Posterior vena cava (tissue), 2 donors: ENCODE data around the gene SYT10. TPM values are rescaled to one million over a fixed set of nuclear protein-coding genes. Genes with fewer than 3 reads are reported as not detected.
"Not testable (repeated sequence)": the region's sequence is repeated elsewhere in the genome, so short reads cannot be mapped to it uniquely, and the experiment has no call there.

Experiments
- DNase-seq: peaks from one replicate; pipeline ENCODE4 v3.0.0-alpha.2; 2020; ENCODE audit warnings: low spot score
- intact Hi-C, 2 donors: fragments of 100-400 bp; cut with DNase I; formaldehyde crosslinking; loops; one replicate each; pipeline versions ENCODE4 v1.14.1 to v1.14.2; 2022 to 2023
- total RNA-seq, 2 donors: library from RNA; stranded (reverse); fragmentation: NEBNext Ultra II Directional; extraction: Animal tissue kit (Norgen Biotek cat#: 25700); gene quantifications; one replicate each; pipeline ENCODE4 v1.2.1, GENCODE V29; 2021
- donor health status: DM: yes; HTN: yes; CAD: no.
- donor health status: DM: yes; HTN: yes; CAD: no.

Gene SYT10
- total RNA-seq, 2 donors from 2014 or later = 0.10 TPM; not detected in 1

DNA sequence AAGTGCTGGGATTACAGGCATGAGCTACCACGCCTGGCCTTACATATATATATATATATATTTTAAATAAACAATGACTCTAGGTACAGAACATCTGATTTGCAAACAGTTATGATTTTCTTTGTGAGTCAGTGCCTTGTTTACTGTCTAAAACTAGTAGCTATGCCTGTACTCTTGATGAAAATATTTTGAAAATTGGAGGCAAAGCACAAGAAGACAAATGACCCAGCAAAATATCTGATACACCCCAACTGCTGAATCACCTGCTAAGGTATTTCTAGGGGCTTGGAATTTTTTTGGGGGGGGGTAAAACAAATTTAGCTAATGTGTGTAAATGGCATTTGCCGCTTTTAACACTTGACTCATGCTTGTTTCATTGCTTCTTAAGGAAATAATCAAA lies 69.3 kb downstream of the SYT10 start:
- intact Hi-C loops = no loop called here
- DNase-seq = no peak

- intact Hi-C loops = no loop called here
- no peak for DNase-seq
These were observed 82.4 kb downstream of the SYT10 start for GRCh38 chr12:33357181-33357580.

DNA sequence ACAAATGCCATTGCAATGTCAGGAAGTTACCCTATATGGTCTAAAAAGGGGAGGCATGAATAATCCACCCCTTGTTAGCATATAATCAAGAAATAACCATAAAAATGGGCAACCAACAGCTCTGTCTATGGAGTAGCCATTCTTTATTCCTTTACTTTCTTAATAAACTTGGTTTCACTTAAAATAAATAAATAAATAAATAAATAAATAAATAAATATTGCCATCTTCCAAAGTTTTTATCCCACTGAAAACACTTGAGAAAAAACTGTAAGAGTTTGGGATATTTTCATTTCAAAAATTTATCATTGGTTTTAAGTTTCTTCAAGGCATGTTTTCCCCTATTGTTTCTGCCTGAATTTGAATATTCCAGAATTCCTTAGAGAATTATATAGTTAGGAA lies 89.8 kb downstream of the SYT10 start:
- intact Hi-C loops = no loop called here
- no peak for DNase-seq

GRCh38 chr12:33331961-33332398 lies 107.6 kb downstream of the SYT10 start:
- DNase-seq, intact Hi-C loops: not testable (repeated sequence)

DNA sequence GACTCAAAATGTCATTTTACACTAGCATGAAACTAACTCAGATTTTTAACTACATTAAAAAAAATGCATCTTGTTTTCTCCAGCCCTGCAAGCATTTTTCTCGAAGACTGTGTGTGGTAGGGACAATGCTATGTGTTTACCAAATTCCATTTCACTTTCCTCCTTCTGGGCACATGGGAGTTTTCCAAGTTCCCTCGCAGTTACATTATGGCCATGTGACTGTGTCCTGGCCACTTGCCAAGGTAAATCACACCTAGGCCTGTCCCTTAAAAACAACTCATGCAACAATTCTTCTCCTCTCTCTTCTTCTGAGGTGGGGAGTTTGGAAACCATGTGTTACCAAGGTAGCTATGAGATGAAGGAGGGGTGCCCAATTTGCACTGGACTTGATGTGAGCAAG lies 108.7 kb downstream of the SYT10 start:
- no peak for DNase-seq
- intact Hi-C loops = no loop called here
